Upper lobe of left lung (tissue), 4 donors: ENCODE data around the gene GRK3.

Source experiments
- EP300 ChIP-seq, 4 donors: sonication (generic); formaldehyde crosslinking; IDR thresholded peaks; one replicate each; pipeline ENCODE4 v1.5.1; 2017; ENCODE audit warnings: antibody characterized with exemption in 4 of 4, control low read depth in 2 of 4
- POLR2A ChIP-seq, 4 donors: fragments of 450-650 bp; IDR thresholded peaks; one replicate each; pipeline ENCODE4 v1.5.1; 2016 to 2017; ENCODE audit warnings: antibody characterized with exemption in 4 of 4, mild to moderate bottlenecking in 2 of 4
- POLR2AphosphoS5 ChIP-seq, 2 donors: sonication (generic); formaldehyde crosslinking; IDR thresholded peaks; one replicate each; pipeline ENCODE4 v1.5.1; 2017; ENCODE audit warnings: antibody characterized with exemption in 2 of 2
- TF ChIP-seq, protein P1 (sequence below), 6 experiments: fragments of 450-650 bp in 4 of 6; fragments of 200-600 bp in 2 of 6; sonication (generic) in 2 of 6; IDR thresholded peaks; one replicate each; pipeline ENCODE4 v1.5.1; 2016 to 2019; ENCODE audit warnings: antibody characterized with exemption in 6 of 6

- TF ChIP-seq POLR2A (IDR thresholded peaks at IDR 0.05) (no peak), EP300 (IDR thresholded peaks at IDR 0.05) (no peak), POLR2AphosphoS5 (IDR thresholded peaks at IDR 0.05) (no peak)
- TF ChIP-seq, protein P1, sequence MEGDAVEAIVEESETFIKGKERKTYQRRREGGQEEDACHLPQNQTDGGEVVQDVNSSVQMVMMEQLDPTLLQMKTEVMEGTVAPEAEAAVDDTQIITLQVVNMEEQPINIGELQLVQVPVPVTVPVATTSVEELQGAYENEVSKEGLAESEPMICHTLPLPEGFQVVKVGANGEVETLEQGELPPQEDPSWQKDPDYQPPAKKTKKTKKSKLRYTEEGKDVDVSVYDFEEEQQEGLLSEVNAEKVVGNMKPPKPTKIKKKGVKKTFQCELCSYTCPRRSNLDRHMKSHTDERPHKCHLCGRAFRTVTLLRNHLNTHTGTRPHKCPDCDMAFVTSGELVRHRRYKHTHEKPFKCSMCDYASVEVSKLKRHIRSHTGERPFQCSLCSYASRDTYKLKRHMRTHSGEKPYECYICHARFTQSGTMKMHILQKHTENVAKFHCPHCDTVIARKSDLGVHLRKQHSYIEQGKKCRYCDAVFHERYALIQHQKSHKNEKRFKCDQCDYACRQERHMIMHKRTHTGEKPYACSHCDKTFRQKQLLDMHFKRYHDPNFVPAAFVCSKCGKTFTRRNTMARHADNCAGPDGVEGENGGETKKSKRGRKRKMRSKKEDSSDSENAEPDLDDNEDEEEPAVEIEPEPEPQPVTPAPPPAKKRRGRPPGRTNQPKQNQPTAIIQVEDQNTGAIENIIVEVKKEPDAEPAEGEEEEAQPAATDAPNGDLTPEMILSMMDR (IDR thresholded peaks at IDR 0.05) = no peak
These were observed 201.9 kb downstream of the GRK3 start for GRCh38 chr22:25766418-25766817.
